HCT116 (cell line): Measurements from ENCODE around the gene MGP. TPM values are rescaled to one million over a fixed set of nuclear protein-coding genes. Genes with fewer than 3 reads are reported as not detected.

Experiments
- ATAC-seq: fragments of 200-7000 bp; cut with Tn5 transposase; 2 replicates; pipeline ENCODE4 v1.9.1; 2020; ENCODE audit warnings: mild to moderate bottlenecking, moderate library complexity
- BruUV-seq: library from RNA; stranded (reverse); fragments of 400-500 nt; replicated peaks from 2 replicates; lab custom pipeline; 2021; lab: Mats Ljungman, UMichigan
- CTCF ChIA-PET: fragments of 300-600 bp; sonication (Branson Sonifier 250); formaldehyde crosslinking; loops from one replicate; lab custom pipeline; 2021; ENCODE audit warnings: antibody characterized with exemption; lab: Charles Lee
- POLR2A ChIA-PET: fragments of 300-600, 350-600 bp; sonication (Branson Sonifier 250); formaldehyde crosslinking; loops from one replicate; lab custom pipeline; 2021; ENCODE audit warnings: antibody characterized with exemption; lab: Charles Lee
- RAD21 ChIA-PET, 2 experiments: fragments of 300-600 bp; sonication (Branson Sonifier 250); formaldehyde crosslinking; loops; one replicate each; lab custom pipeline; 2023; ENCODE audit warnings: low total read pairs in 2 of 2; ENCODE audit not compliant: uncharacterized antibody in 2 of 2, unreplicated experiment in 2 of 2, low non-redundant PET in 1 of 2; lab: Charles Lee
- DNase-seq: peaks from one replicate; pipeline ENCODE4 v3.0.0-alpha.2; 2010; ENCODE audit warnings: low read depth, low spot score
- H2AFZ ChIP-seq: fragments of 200-600 bp; shearing (Covaris generic), sonication (generic); 2 replicates; pipeline ENCODE4 v1.6.1; 2017; ENCODE audit warnings: low read depth, mixed run types, mixed read lengths, antibody characterized with exemption, low read length; ENCODE audit not compliant: poor library complexity, severe bottlenecking
- H3K27ac ChIP-seq: 2 replicates; pipeline ENCODE4 v1.5.1; 2012; ENCODE audit warnings: low read depth, low read length
- H3K27me3 ChIP-seq: fragments of 200-600 bp; sonication (generic); 2 replicates; pipeline ENCODE4 v1.6.1; 2016; ENCODE audit warnings: mixed run types, low read length, mixed read lengths; ENCODE audit not compliant: insufficient read depth
- H3K36me3 ChIP-seq, 2 experiments: fragments of 200-500 bp in 1 of 2; fragments of 200-600 bp in 1 of 2; sonication (Bioruptor generic) in 1 of 2; sonication (generic) in 1 of 2; 2 replicates each; pipeline versions ENCODE4 v1.5.1 to v1.6.1; 2014 to 2016; ENCODE audit warnings: low read length in 2 of 2, inconsistent platforms in 1 of 2, mixed read lengths in 1 of 2, mixed run types in 1 of 2; ENCODE audit not compliant: insufficient read depth in 2 of 2, control insufficient read depth in 1 of 2
- H3K4me1 ChIP-seq, 2 experiments: fragments of 200-600 bp in 1 of 2; sonication (generic) in 1 of 2; 2 replicates each; pipeline versions ENCODE4 v1.5.1 to v1.6.1; 2012 to 2017; ENCODE audit warnings: low read length in 2 of 2, inconsistent platforms in 1 of 2, mild to moderate bottlenecking in 1 of 2, mixed read lengths in 1 of 2, mixed run types in 1 of 2, moderate library complexity in 1 of 2; ENCODE audit not compliant: insufficient read depth in 2 of 2, control insufficient read depth in 1 of 2
- H3K4me2 ChIP-seq: fragments of 200-600 bp; sonication (generic); 2 replicates; pipeline ENCODE4 v1.6.1; 2017; ENCODE audit warnings: mixed run types, low read length, mixed read lengths
- H3K4me3 ChIP-seq, 2 experiments: fragments of 200-600 bp in 1 of 2; sonication (generic) in 1 of 2; replicated peaks in 1 of 2; 2 replicates each; pipeline ENCODE4 v1.5.1; 2011 to 2016; ENCODE audit warnings: low read length in 2 of 2, control low read depth in 1 of 2, low read depth in 1 of 2, mild to moderate bottlenecking in 1 of 2, mixed read lengths in 1 of 2, mixed run types in 1 of 2
- H3K79me2 ChIP-seq: fragments of 200-600 bp; sonication (generic); 2 replicates; pipeline ENCODE4 v1.6.1; 2017; ENCODE audit warnings: mild to moderate bottlenecking, mixed run types, low read length, moderate library complexity, mixed read lengths; ENCODE audit not compliant: insufficient read depth
- H3K9ac ChIP-seq: fragments of 200-600 bp; sonication (generic); 2 replicates; pipeline ENCODE4 v1.6.1; 2016; ENCODE audit warnings: low read length, mixed read lengths
- H3K9me2 ChIP-seq: fragments of 200-600 bp; sonication (generic), shearing (Covaris generic); 2 replicates; pipeline ENCODE4 v1.6.1; 2017; ENCODE audit warnings: mixed run types, mild to moderate bottlenecking, moderate library complexity; ENCODE audit not compliant: insufficient read depth
- H3K9me3 ChIP-seq, 2 experiments: fragments of 200-500 bp in 1 of 2; fragments of 200-600 bp in 1 of 2; sonication (Bioruptor generic) in 1 of 2; sonication (generic) in 1 of 2; 2 replicates each; pipeline ENCODE4 v1.6.1; 2014 to 2017; ENCODE audit warnings: low read length in 2 of 2, mixed read lengths in 2 of 2, inconsistent platforms in 1 of 2, low read depth in 1 of 2, mild to moderate bottlenecking in 1 of 2, mixed run types in 1 of 2, moderate library complexity in 1 of 2; ENCODE audit not compliant: control insufficient read depth in 1 of 2, insufficient read depth in 1 of 2
- H4K20me1 ChIP-seq: fragments of 200-600 bp; sonication (generic), shearing (Covaris generic); 2 replicates; pipeline ENCODE4 v1.6.1; 2017; ENCODE audit warnings: mixed run types, mild to moderate bottlenecking, moderate library complexity; ENCODE audit not compliant: insufficient read depth
- CBX3 ChIP-seq: IDR thresholded peaks from 2 replicates; pipeline ENCODE4 v1.6.1; 2012; ENCODE audit warnings: low read depth
- CEBPB ChIP-seq: IDR thresholded peaks from 2 replicates; pipeline ENCODE4 v1.6.1; 2012; ENCODE audit warnings: low read depth
- EGR1 ChIP-seq: IDR thresholded peaks from 2 replicates; pipeline ENCODE4 v1.6.1; 2012; ENCODE audit warnings: low read depth
- ELF1 ChIP-seq: IDR thresholded peaks from 2 replicates; pipeline ENCODE4 v1.6.1; 2012; ENCODE audit warnings: low read depth, borderline replicate concordance
- EZH2 ChIP-seq: fragments of 200-600 bp; sonication (generic); IDR thresholded peaks from 2 replicates; pipeline ENCODE4 v1.6.1; 2017; ENCODE audit warnings: antibody characterized with exemption, mixed run types
- EZH2phosphoT487 ChIP-seq: fragments of 200-600 bp; IDR thresholded peaks from 2 replicates; pipeline ENCODE4 v1.6.1; 2018; ENCODE audit warnings: antibody characterized with exemption, borderline replicate concordance
- JUND ChIP-seq: IDR thresholded peaks from 2 replicates; pipeline ENCODE4 v1.6.1; 2012
- POLR2AphosphoS5 ChIP-seq: IDR thresholded peaks from 2 replicates; pipeline ENCODE4 v1.6.1; 2011; ENCODE audit warnings: mild to moderate bottlenecking, low read depth, low read length, moderate library complexity
- SIN3A ChIP-seq: IDR thresholded peaks from 2 replicates; pipeline ENCODE4 v1.6.1; 2012; ENCODE audit warnings: low read depth
- SP1 ChIP-seq: IDR thresholded peaks from 2 replicates; pipeline ENCODE4 v1.6.1; 2012; ENCODE audit warnings: low read depth
- SRF ChIP-seq: IDR thresholded peaks from 2 replicates; pipeline ENCODE4 v1.6.1; 2012; ENCODE audit warnings: low read depth
- TCF7L2 ChIP-seq: IDR thresholded peaks from 2 replicates; pipeline ENCODE4 v1.7.0; 2011; ENCODE audit warnings: borderline replicate concordance, inconsistent platforms; ENCODE audit not compliant: insufficient read depth, insufficient read length; ENCODE audit errors: extremely low read depth
- YY1 ChIP-seq: IDR thresholded peaks from 2 replicates; pipeline ENCODE4 v1.6.1; 2011; ENCODE audit warnings: low read length, low read depth, moderate library complexity, mild to moderate bottlenecking; ENCODE audit not compliant: insufficient replicate concordance; ENCODE audit errors: extremely low read depth
- ZFX ChIP-seq: fragments of 450-650 bp; IDR thresholded peaks from 2 replicates; pipeline ENCODE4 v1.6.1; 2017
- ZNF274 ChIP-seq: fragments of 200-500 bp; sonication (Bioruptor generic); IDR thresholded peaks from 2 replicates; pipeline ENCODE4 v1.6.1; 2014; ENCODE audit warnings: mild to moderate bottlenecking, low read depth, low read length, inconsistent platforms
- intact Hi-C: fragments of 100-400 bp; cut with micrococcal nuclease; formaldehyde crosslinking; loops from 2 replicates; pipeline ENCODE4 v1.10.0; 2022
- total RNA-seq: library from RNA; stranded (reverse); gene quantifications from one replicate; pipeline ENCODE4 v1.2.1, GENCODE V29; 2021; ENCODE audit not compliant: unreplicated experiment
- TF ChIP-seq, protein P1 (sequence below): IDR thresholded peaks from 2 replicates; pipeline ENCODE4 v1.6.1; 2012
- TF ChIP-seq, protein P2 (sequence below), 3 experiments: fragments of 200-600 bp in 1 of 3; sonication (generic) in 1 of 3; IDR thresholded peaks in 2 of 3; conservative IDR thresholded peaks in 1 of 3; 2 replicates each; pipeline ENCODE4 v1.5.1; 2012 to 2017; ENCODE audit warnings: low read depth in 2 of 3, low read length in 2 of 3, antibody characterized with exemption in 1 of 3, borderline replicate concordance in 1 of 3, control low read depth in 1 of 3, mild to moderate bottlenecking in 1 of 3, mixed read lengths in 1 of 3, mixed run types in 1 of 3, moderate library complexity in 1 of 3; ENCODE audit not compliant: insufficient read depth in 1 of 3

Gene MGP
- total RNA-seq, 1 experiment from 2014 or later: 1.3 TPM

DNA sequence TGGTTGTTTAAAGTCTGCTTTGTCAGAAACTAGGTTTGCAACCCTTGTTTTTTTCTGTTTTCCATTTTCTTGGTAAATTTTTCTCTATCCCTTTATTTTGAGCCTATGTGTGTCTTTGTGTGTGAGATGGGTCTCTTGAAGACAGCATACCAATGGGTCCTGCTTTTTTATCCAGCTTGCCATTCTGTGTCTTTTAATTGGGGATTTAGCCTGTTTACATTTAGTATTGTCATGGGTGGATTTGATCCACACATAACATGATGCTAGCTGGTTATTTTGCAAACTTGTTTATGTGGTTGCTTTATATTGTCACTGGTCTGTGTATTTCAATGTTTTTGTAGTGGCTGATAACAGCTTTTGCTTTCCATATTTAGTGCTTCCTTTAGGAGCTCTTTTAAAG is 25.2 kb downstream of the MGP start:
- POLR2A ChIA-PET: no interaction called here
- CTCF ChIA-PET: no interaction called here
- Histone ChIP-seq H3K4me2 (no peak overlapping the region), H3K36me3 (no peaks in the 10 kb centered on the region), H3K9me3 (no peaks in the 10 kb centered on the region), H3K9ac (no peak overlapping the region), H3K4me3 (no peak overlapping the region), H2AFZ (no peak overlapping the region), H3K9me2 (no peaks in the 10 kb centered on the region), H3K4me1 (no peaks in the 10 kb centered on the region), H3K27me3 (no peaks in the 10 kb centered on the region), H3K27ac (no peak overlapping the region), H3K79me2 (no peaks in the 10 kb centered on the region), H4K20me1 (no peaks in the 10 kb centered on the region)
- intact Hi-C loops: no loop called here
- RAD21 ChIA-PET: no interaction called here
- DNase-seq (no peak), ATAC-seq (no peak)
- no TSS peak for BruUV-seq
- no peak for TF ChIP-seq POLR2AphosphoS5
- no peak for TF ChIP-seq YY1
- TF ChIP-seq, protein P1, sequence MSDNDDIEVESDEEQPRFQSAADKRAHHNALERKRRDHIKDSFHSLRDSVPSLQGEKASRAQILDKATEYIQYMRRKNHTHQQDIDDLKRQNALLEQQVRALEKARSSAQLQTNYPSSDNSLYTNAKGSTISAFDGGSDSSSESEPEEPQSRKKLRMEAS: no peak
- no peak for TF ChIP-seq CEBPB
- TF ChIP-seq ZFX: no peak
- no peak for TF ChIP-seq CBX3
- no peak for TF ChIP-seq SRF
- no peak for TF ChIP-seq EZH2
- TF ChIP-seq, protein P2, sequence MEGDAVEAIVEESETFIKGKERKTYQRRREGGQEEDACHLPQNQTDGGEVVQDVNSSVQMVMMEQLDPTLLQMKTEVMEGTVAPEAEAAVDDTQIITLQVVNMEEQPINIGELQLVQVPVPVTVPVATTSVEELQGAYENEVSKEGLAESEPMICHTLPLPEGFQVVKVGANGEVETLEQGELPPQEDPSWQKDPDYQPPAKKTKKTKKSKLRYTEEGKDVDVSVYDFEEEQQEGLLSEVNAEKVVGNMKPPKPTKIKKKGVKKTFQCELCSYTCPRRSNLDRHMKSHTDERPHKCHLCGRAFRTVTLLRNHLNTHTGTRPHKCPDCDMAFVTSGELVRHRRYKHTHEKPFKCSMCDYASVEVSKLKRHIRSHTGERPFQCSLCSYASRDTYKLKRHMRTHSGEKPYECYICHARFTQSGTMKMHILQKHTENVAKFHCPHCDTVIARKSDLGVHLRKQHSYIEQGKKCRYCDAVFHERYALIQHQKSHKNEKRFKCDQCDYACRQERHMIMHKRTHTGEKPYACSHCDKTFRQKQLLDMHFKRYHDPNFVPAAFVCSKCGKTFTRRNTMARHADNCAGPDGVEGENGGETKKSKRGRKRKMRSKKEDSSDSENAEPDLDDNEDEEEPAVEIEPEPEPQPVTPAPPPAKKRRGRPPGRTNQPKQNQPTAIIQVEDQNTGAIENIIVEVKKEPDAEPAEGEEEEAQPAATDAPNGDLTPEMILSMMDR (IDR thresholded peaks at IDR 0.05 in 2 of 3, conservative IDR thresholded peaks at IDR 0.05 in 1 of 3; ENCODE audit: borderline replicate concordance in 1 of 3, insufficient read depth in 1 of 3, low read depth in 2 of 3, low read length in 2 of 3): no peak
- no peak for TF ChIP-seq EGR1
- no peak for TF ChIP-seq SIN3A
- TF ChIP-seq ELF1: no peak
- no peak for TF ChIP-seq TCF7L2
- TF ChIP-seq EZH2phosphoT487: no peak
- TF ChIP-seq JUND: no peak
- no peak for TF ChIP-seq SP1
- TF ChIP-seq ZNF274: no peak
